A549 treated with Mapracorat at 1 μM for 4 hours (cell line): Measurements from ENCODE around the gene VKORC1L1. TPM values are rescaled to one million over a fixed set of nuclear protein-coding genes. Genes with fewer than 3 reads are reported as not detected.

Experiments
- total RNA-seq: library from RNA; stranded (reverse); fragments of 200-300 nt; extraction: Qiagen RNA extraction; gene quantifications from 5 replicates; pipeline ENCODE4 v1.2.3, GENCODE V29; 2022

Gene VKORC1L1
- 23.2 to 32.6 TPM (median 30.9 TPM) in 5 replicates for total RNA-seq

GRCh38 chr7:65872776-65873581, at the start of gene VKORC1L1:
Gene VKORC1L1, plus strand, starts transcription at chr7:65873074. Its CDS starts 298 bp downstream, at chr7:65873372.

GRCh38 chr7:65981965-65982792, 109.3 kb downstream of the VKORC1L1 start, which contains the start of gene GUSB:
Gene GUSB, minus strand, starts transcription at chr7:65982213. Its CDS starts 30 bp downstream, at chr7:65982183.

Other genes with a start within 250 kb of the VKORC1L1 start
- 30.0 to 35.9 TPM (median 31.3 TPM) in 5 replicates for gene GUSB, start 109.1 kb downstream of the VKORC1L1 start, total RNA-seq
- 18.9 to 27.1 TPM (median 24.0 TPM) in 5 replicates for gene ASL, start 202.7 kb downstream of the VKORC1L1 start, total RNA-seq
- gene CRCP, start 241.8 kb downstream of the VKORC1L1 start, total RNA-seq: 24.3 to 37.3 TPM (median 27.5 TPM) in 5 replicates